Medulla oblongata (tissue), 1 donor: Measurements from ENCODE around the gene SDHD.
"Not testable (repeated sequence)": the region's sequence is repeated elsewhere in the genome, so short reads cannot be mapped to it uniquely, and the experiment has no call there.

Experiments
- DNase-seq: peaks from one replicate; pipeline ENCODE4 v3.0.0-alpha.2; 2015; ENCODE audit errors: extremely low spot score

SDHD gene

GRCh38 chr11:112086422-112087191 lies at the start of gene SDHD, which contains the start of gene TIMM8B:
Gene SDHD (plus strand): TSS chr11:112086873. CDS start chr11:112086908, 35 bp downstream.
Gene TIMM8B (minus strand): TSS chr11:112086756. CDS start chr11:112086723, 33 bp downstream.
- DNase-seq: peak; percentile 99

- no peak for DNase-seq
Measured at GRCh38 chr11:112037527-112037926, 49.1 kb upstream of the SDHD start.

- DNase-seq: no peak
Measured at GRCh38 chr11:112042161-112042960, 44.3 kb upstream of the SDHD start.

- no peak for DNase-seq
Measured at GRCh38 chr11:112042961-112043304, 43.7 kb upstream of the SDHD start.

- no peak for DNase-seq
Measured at GRCh38 chr11:112044961-112045360, 41.7 kb upstream of the SDHD start.

GRCh38 chr11:112046647-112047046 lies 40.0 kb upstream of the SDHD start:
- not testable (repeated sequence) for DNase-seq

- DNase-seq: not testable (repeated sequence)
Measured at GRCh38 chr11:112048256-112048655, 38.4 kb upstream of the SDHD start.

- no peak for DNase-seq
Measured at GRCh38 chr11:112049777-112050176, 36.9 kb upstream of the SDHD start.

GRCh38 chr11:112050721-112051120 lies 36.0 kb upstream of the SDHD start:
- no peak for DNase-seq

GRCh38 chr11:112051768-112052167 lies 34.9 kb upstream of the SDHD start:
- no peak for DNase-seq

- no peak for DNase-seq
Measured at GRCh38 chr11:112057170-112057569, 29.5 kb upstream of the SDHD start.

- DNase-seq: no peak
Measured at GRCh38 chr11:112058103-112058502, 28.6 kb upstream of the SDHD start.

GRCh38 chr11:112062923-112063322 lies 23.8 kb upstream of the SDHD start:
- no peak for DNase-seq

GRCh38 chr11:112073941-112074811 lies 12.5 kb upstream of the SDHD start, which contains the start of the genes NKAPD1 and PIH1D2:
Gene NKAPD1 (plus strand): TSS chr11:112074299. CDS start chr11:112075575, 1,276 bp downstream.
Gene PIH1D2 (minus strand): TSS chr11:112074017. CDS start chr11:112073174, 843 bp downstream.
- DNase-seq: peak; percentile 90

GRCh38 chr11:112082729-112083128 lies 3.9 kb upstream of the SDHD start:
- no peak for DNase-seq

GRCh38 chr11:112085822-112086421 lies 751 bp upstream of the SDHD start:
- DNase-seq: no peak

- no peak for DNase-seq
Measured at GRCh38 chr11:112087212-112087611, 539 bp downstream of the SDHD start.

- not testable (repeated sequence) for DNase-seq
Measured at GRCh38 chr11:112095302-112095701, 8.6 kb downstream of the SDHD start.

- no peak for DNase-seq
Measured at GRCh38 chr11:112096194-112096593, 9.5 kb downstream of the SDHD start.

- no peak for DNase-seq
Measured at GRCh38 chr11:112097734-112098528, 11.3 kb downstream of the SDHD start.
